K562 (cell line): Measurements from ENCODE around the gene ICA1L. TPM values are rescaled to one million over a fixed set of nuclear protein-coding genes. Genes with fewer than 3 reads are reported as not detected.

Source experiments
- ATAC-seq: fragments of 200-7000 bp; cut with Tn5 transposase; 3 replicates; pipeline ENCODE4 v1.9.1; 2020; ENCODE audit warnings: moderate library complexity
- BruUV-seq: library from RNA; stranded (reverse); fragments of 400-500 nt; replicated peaks from 2 replicates; lab custom pipeline; 2021; lab: Mats Ljungman, UMichigan
- CTCF ChIA-PET: fragments of 300-600 bp; formaldehyde crosslinking; extraction: SDS; loops from one replicate; lab custom pipeline; 2021; ENCODE audit warnings: low intra/inter-chr PET ratio; lab: Yijun Ruan, JAX
- POLR2A ChIA-PET: fragments of 300-600, 350-650 bp; sonication (Branson Sonifier 250); formaldehyde crosslinking; extraction: SDS; loops from one replicate; lab custom pipeline; 2021; ENCODE audit warnings: antibody characterized with exemption, inconsistent platforms; lab: Yijun Ruan, JAX
- DNase-seq, 4 experiments: peaks; one replicate each; pipeline versions ENCODE4 v3.0.0 to v3.0.0-alpha.2; 2011 to 2018; ENCODE audit warnings: low spot score in 3 of 4, mixed read lengths in 3 of 4; ENCODE audit errors: extremely low read depth in 1 of 4
- FAIRE-seq: peaks from 2 replicates; lab custom pipeline; 2011; peaks lifted over from hg19 to GRCh38; lab: Jason Lieb, UNC
- H2AFZ ChIP-seq: 2 replicates; pipeline ENCODE4 v1.6.0; 2011; ENCODE audit warnings: low read depth, low read length, control low read depth, inconsistent platforms
- H3K27ac ChIP-seq: fragments of 200-600 bp; 3 replicates; pipeline ENCODE4 v1.8.0; 2011; ENCODE audit warnings: low read depth, mild to moderate bottlenecking, control low read depth, inconsistent platforms, low read length, moderate library complexity, mixed read lengths; ENCODE audit errors: extremely low read depth
- H3K27me3 ChIP-seq, 2 experiments: fragments of 300-600 bp in 1 of 2; 2 replicates in 1 of 2; 3 replicates in 1 of 2; pipeline versions ENCODE4 v1.6.0 to v1.8.0; 2011; ENCODE audit warnings: inconsistent platforms in 2 of 2, low read length in 2 of 2, mild to moderate bottlenecking in 1 of 2, mixed read lengths in 1 of 2, moderate library complexity in 1 of 2; ENCODE audit not compliant: control insufficient read depth in 2 of 2, insufficient read depth in 2 of 2
- H3K36me3 ChIP-seq: fragments of 300-600 bp; 3 replicates; pipeline ENCODE4 v1.8.0; 2011; ENCODE audit warnings: mild to moderate bottlenecking, low read length, inconsistent platforms; ENCODE audit not compliant: control insufficient read depth, insufficient read depth
- H3K4me1 ChIP-seq, 2 experiments: fragments of 200-600 bp in 1 of 2; replicated peaks in 1 of 2; 2 replicates in 1 of 2; 3 replicates in 1 of 2; pipeline versions ENCODE4 v1.5.1 to v1.8.0; 2011; ENCODE audit warnings: inconsistent platforms in 2 of 2, low read length in 2 of 2, mild to moderate bottlenecking in 1 of 2, mixed read lengths in 1 of 2, moderate library complexity in 1 of 2; ENCODE audit not compliant: control insufficient read depth in 2 of 2, insufficient read depth in 2 of 2
- H3K4me2 ChIP-seq: 2 replicates; pipeline ENCODE4 v1.6.1; 2011; ENCODE audit warnings: low read length, control low read depth, inconsistent platforms, mixed read lengths; ENCODE audit not compliant: insufficient read depth
- H3K4me3 ChIP-seq: fragments of 200-600 bp; sonication (generic), shearing (Covaris generic); 2 replicates; pipeline ENCODE4 v1.5.1; 2016; ENCODE audit warnings: control low read depth, inconsistent platforms
- H3K79me2 ChIP-seq: fragments of 200-600 bp; 3 replicates; pipeline ENCODE4 v1.8.0; 2011; ENCODE audit warnings: low read length, inconsistent platforms; ENCODE audit not compliant: control insufficient read depth, insufficient read depth
- H3K9ac ChIP-seq, 2 experiments: 2 replicates each; pipeline versions ENCODE4 v1.6.0 to v1.6.1; 2011; ENCODE audit warnings: low read depth in 2 of 2, low read length in 2 of 2, control low read depth in 1 of 2, inconsistent platforms in 1 of 2, mild to moderate bottlenecking in 1 of 2, mixed read lengths in 1 of 2; ENCODE audit not compliant: insufficient read depth in 1 of 2
- H3K9me1 ChIP-seq: one replicate; pipeline ENCODE4 v1.6.0; 2011; ENCODE audit warnings: inconsistent platforms, mild to moderate bottlenecking, low read length, moderate library complexity; ENCODE audit not compliant: control insufficient read depth, insufficient read depth
- H3K9me3 ChIP-seq: replicated peaks from 2 replicates; pipeline ENCODE4 v1.5.1; 2011; ENCODE audit warnings: low read depth, low read length, inconsistent platforms; ENCODE audit not compliant: control insufficient read depth, insufficient read depth
- H4K20me1 ChIP-seq: replicated peaks from 2 replicates; pipeline ENCODE4 v1.6.1; 2011; ENCODE audit warnings: low read length, inconsistent platforms, mixed read lengths; ENCODE audit not compliant: control insufficient read depth, insufficient read depth
- ARID2 ChIP-seq: fragments of 450-650 bp; IDR thresholded peaks from 2 replicates; pipeline ENCODE4 v1.6.1; 2017; ENCODE audit warnings: antibody characterized with exemption, mild to moderate bottlenecking
- BMI1 ChIP-seq: fragments of 150-350 bp; IDR thresholded peaks from 2 replicates; pipeline ENCODE4 v1.6.1; 2014; ENCODE audit warnings: low read length
- ILF3 ChIP-seq: fragments of 450-650 bp; IDR thresholded peaks from 2 replicates; pipeline ENCODE4 v1.6.1; 2018; ENCODE audit warnings: antibody characterized with exemption, mild to moderate bottlenecking, moderate library complexity, borderline replicate concordance
- KDM5B ChIP-seq: fragments of 200-600 bp; sonication (generic); IDR thresholded peaks from 2 replicates; pipeline ENCODE4 v1.6.1; 2012; ENCODE audit warnings: low read depth, mild to moderate bottlenecking, moderate library complexity, low read length, control low read depth, inconsistent platforms; ENCODE audit not compliant: insufficient replicate concordance
- KHSRP ChIP-seq: fragments of 450-650 bp; IDR thresholded peaks from 2 replicates; pipeline ENCODE4 v1.6.1; 2017
- NR2F6 ChIP-seq: fragments of 450-650 bp; formaldehyde crosslinking; IDR thresholded peaks from 2 replicates; pipeline ENCODE4 v1.4.0; 2020; ENCODE audit warnings: mild to moderate bottlenecking
- RNF2 ChIP-seq: sonication (generic); IDR thresholded peaks from 2 replicates; pipeline ENCODE4 v1.6.1; 2016
- SMAD2 ChIP-seq: fragments of 150-350 bp; IDR thresholded peaks from 2 replicates; pipeline ENCODE4 v1.6.1; 2014; ENCODE audit warnings: low read depth, mild to moderate bottlenecking, low read length
- SMAD4 ChIP-seq: fragments of 250-450 bp; sonication (Bioruptor Pico); conservative IDR thresholded peaks from 2 replicates; pipeline ENCODE4 v1.8.0; 2021; ENCODE audit warnings: inconsistent platforms, mild to moderate bottlenecking, moderate library complexity
- SOX6 ChIP-seq: fragments of 450-650 bp; IDR thresholded peaks from 2 replicates; pipeline ENCODE4 v1.6.1; 2014; ENCODE audit warnings: mild to moderate bottlenecking
- STAT5B ChIP-seq: fragments of 250-450 bp; sonication (Bioruptor Pico); IDR thresholded peaks from 2 replicates; pipeline ENCODE4 v1.8.0; 2021; ENCODE audit warnings: mild to moderate bottlenecking, inconsistent platforms
- TSC22D4 ChIP-seq: fragments of 450-650 bp; IDR thresholded peaks from 2 replicates; pipeline ENCODE4 v1.6.1; 2016; ENCODE audit warnings: missing genetic modification characterization, missing biosample characterization, control low read depth
- ZC3H4 ChIP-seq: sonication (generic); formaldehyde crosslinking; IDR thresholded peaks from 2 replicates; pipeline ENCODE4 v1.9.0; 2021; ENCODE audit warnings: missing genetic modification reagents, borderline replicate concordance
- ZNF551 ChIP-seq: fragments of 250-450 bp; sonication (Bioruptor Pico); IDR thresholded peaks from 2 replicates; pipeline ENCODE4 v1.5.0; 2021; ENCODE audit warnings: mild to moderate bottlenecking, moderate library complexity
- ZNF780A ChIP-seq: fragments of 250-450 bp; sonication (Bioruptor Pico); IDR thresholded peaks from 2 replicates; pipeline ENCODE4 v1.5.0; 2021; ENCODE audit warnings: mild to moderate bottlenecking
- WGBS: fragments of 100-300 bp; shearing (Covaris generic); methylation state at CpG from one replicate; pipeline ENCODE4 v1.1.6; 2016; ENCODE audit warnings: low coverage, mixed read lengths; ENCODE audit not compliant: insufficient coverage; ENCODE audit errors: missing lambda C conversion rate; 5-methylcytosine and 5-hydroxymethylcytosine counted together
- in situ Hi-C: fragments of 300-500 bp; cut with MboI; formaldehyde crosslinking; loops from 4 replicates; pipeline ENCODE4 v1.15.0; 2018; ENCODE audit warnings: inconsistent platforms, mixed read lengths
- intact Hi-C: fragments of 100-400 bp; cut with micrococcal nuclease; formaldehyde crosslinking; loops from 2 replicates; pipeline ENCODE4 v1.14.2; 2022
- polyA plus RNA-seq, 8 experiments: library from polyadenylated mRNA; depleted of rRNA in 4 of 8; stranded (reverse) in 5 of 8; unstranded in 3 of 8; fragments of >200 nt; fragmentation: Nextera tagmentation in 2 of 8; fragmentation: Illumina TruSeq in 1 of 8; extraction: Ambion mirVana in 2 of 8; extraction: Trizol in 1 of 8; gene quantifications; 2 replicates each; pipeline versions ENCODE4 v1.2.1 to v1.2.3, GENCODE V29; 2011 to 2014; ENCODE audit warnings: inconsistent platforms in 1 of 8, missing spikeins in 1 of 8
- total RNA-seq, 7 experiments: library from RNA; depleted of rRNA in 6 of 7; stranded (reverse); fragments of >200 nt in 6 of 7; fragmentation: Illumina TruSeq in 2 of 7; extraction: Trizol in 2 of 7; gene quantifications; 2 replicates each; pipeline versions ENCODE4 v1.2.1 to v1.2.3, GENCODE V29; 2011 to 2021; ENCODE audit warnings: low replicate concordance in 1 of 7
- TF ChIP-seq, protein P1 (sequence below): fragments of 450-650 bp; formaldehyde crosslinking; IDR thresholded peaks from 2 replicates; pipeline ENCODE4 v1.4.0; 2020; ENCODE audit warnings: mild to moderate bottlenecking, moderate library complexity
- TF ChIP-seq, protein P2 (sequence below): IDR thresholded peaks from 2 replicates; pipeline ENCODE4 v1.6.1; 2011; ENCODE audit warnings: borderline replicate concordance, low read depth, mild to moderate bottlenecking, moderate library complexity, low read length; ENCODE audit not compliant: insufficient read depth, poor library complexity, severe bottlenecking
- TF ChIP-seq, protein P3 (sequence below): fragments of 450-650 bp; formaldehyde crosslinking; IDR thresholded peaks from 2 replicates; pipeline ENCODE4 v1.4.0; 2020; ENCODE audit warnings: mild to moderate bottlenecking

ICA1L gene
- total and polyA plus RNA-seq, 9 of the 15 experiments (the other 6 are each of a cell fraction or from before 2014, with no cell fraction given), result 0.57 to 1.7 (median 1.1) TPM

DNA sequence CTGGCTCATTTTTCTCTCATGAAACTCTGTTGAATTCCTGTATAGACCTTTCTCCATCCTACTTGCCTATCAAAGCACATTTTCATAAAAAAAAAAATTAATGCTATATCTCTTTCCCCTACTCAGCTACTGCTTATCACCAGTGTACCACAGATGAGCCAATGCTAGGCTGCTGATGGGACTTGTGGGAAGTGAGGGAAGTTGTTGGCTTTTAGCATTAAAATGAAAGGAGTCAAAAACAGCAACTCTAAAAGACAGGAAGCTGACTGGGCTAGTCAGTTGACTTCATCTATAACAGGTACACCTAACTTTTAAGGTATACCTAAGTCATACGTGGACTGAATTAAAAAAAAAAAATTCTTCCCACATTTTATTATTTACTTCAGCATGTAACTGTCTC lies 134.7 kb downstream of the ICA1L start:
- intact Hi-C loops, result no loop called here

DNA sequence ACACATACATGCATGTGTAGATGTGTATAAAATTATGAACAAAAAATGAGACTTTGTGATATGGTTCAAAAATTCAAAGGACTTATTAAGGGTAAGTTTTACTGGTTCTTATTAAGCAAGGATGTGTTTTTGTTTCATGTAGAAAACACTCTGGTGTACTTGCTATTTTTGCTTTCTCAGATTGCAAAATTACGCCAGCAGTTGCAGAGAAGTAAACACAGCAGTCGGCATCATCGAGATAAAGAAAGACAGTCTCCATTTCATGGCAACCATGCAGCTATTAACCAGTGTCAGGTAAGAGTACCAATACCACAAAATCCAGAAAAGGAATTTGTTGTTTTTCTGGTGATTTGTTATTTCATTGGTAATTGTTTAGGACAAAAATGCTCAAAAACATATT lies 145.5 kb downstream of the ICA1L start:
- no peak overlapping the region for H3K9ac ChIP-seq
- no peak overlapping the region for H3K27ac ChIP-seq
- no peaks in the 10 kb centered on the region for H3K27me3 ChIP-seq
- no peak for DNase-seq
- no peaks in the 10 kb centered on the region for H3K9me3 ChIP-seq
- H3K79me2 ChIP-seq, result no peaks in the 10 kb centered on the region
- ChIA-PET POLR2A (no interaction called here), CTCF (no interaction called here)
- H3K4me3 ChIP-seq, result no peak overlapping the region
- no peak overlapping the region for H2AFZ ChIP-seq
- intact Hi-C loops (no loop called here), in situ Hi-C loops (no loop called here)
- H4K20me1 ChIP-seq, result no peaks in the 10 kb centered on the region
- no peak for ATAC-seq
- H3K4me2 ChIP-seq, result no peak overlapping the region
- H3K4me1 ChIP-seq, result no peaks in the 10 kb centered on the region
- FAIRE-seq, result no peak
- no peaks in the 10 kb centered on the region for H3K9me1 ChIP-seq
- peaks cover 6% of the 10 kb centered on the region; the same call in 1 of the 3 replicates for H3K36me3 ChIP-seq
- BruUV-seq, result no TSS peak
- 94% methylated on average over 3 of the region's 3 CpGs for WGBS
- TF ChIP-seq ZC3H4 (CRISPR knock-in tag) (no peak), SOX6 (no peak), SMAD2 (no peak), STAT5B (CRISPR knock-in tag) (no peak), NR2F6 (CRISPR knock-in tag) (no peak), BMI1 (no peak)
- TF ChIP-seq, protein P1, sequence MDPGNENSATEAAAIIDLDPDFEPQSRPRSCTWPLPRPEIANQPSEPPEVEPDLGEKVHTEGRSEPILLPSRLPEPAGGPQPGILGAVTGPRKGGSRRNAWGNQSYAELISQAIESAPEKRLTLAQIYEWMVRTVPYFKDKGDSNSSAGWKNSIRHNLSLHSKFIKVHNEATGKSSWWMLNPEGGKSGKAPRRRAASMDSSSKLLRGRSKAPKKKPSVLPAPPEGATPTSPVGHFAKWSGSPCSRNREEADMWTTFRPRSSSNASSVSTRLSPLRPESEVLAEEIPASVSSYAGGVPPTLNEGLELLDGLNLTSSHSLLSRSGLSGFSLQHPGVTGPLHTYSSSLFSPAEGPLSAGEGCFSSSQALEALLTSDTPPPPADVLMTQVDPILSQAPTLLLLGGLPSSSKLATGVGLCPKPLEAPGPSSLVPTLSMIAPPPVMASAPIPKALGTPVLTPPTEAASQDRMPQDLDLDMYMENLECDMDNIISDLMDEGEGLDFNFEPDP (CRISPR knock-in tag), result no peak
- TF ChIP-seq, protein P2, sequence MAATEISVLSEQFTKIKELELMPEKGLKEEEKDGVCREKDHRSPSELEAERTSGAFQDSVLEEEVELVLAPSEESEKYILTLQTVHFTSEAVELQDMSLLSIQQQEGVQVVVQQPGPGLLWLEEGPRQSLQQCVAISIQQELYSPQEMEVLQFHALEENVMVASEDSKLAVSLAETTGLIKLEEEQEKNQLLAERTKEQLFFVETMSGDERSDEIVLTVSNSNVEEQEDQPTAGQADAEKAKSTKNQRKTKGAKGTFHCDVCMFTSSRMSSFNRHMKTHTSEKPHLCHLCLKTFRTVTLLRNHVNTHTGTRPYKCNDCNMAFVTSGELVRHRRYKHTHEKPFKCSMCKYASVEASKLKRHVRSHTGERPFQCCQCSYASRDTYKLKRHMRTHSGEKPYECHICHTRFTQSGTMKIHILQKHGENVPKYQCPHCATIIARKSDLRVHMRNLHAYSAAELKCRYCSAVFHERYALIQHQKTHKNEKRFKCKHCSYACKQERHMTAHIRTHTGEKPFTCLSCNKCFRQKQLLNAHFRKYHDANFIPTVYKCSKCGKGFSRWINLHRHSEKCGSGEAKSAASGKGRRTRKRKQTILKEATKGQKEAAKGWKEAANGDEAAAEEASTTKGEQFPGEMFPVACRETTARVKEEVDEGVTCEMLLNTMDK, result no peak

More for the DNA sequence above, 134.7 kb downstream of the ICA1L start:
- ChIA-PET POLR2A (no interaction called here), CTCF (no interaction called here)
- no peak for TF ChIP-seq ZNF551
- TF ChIP-seq, protein P3, sequence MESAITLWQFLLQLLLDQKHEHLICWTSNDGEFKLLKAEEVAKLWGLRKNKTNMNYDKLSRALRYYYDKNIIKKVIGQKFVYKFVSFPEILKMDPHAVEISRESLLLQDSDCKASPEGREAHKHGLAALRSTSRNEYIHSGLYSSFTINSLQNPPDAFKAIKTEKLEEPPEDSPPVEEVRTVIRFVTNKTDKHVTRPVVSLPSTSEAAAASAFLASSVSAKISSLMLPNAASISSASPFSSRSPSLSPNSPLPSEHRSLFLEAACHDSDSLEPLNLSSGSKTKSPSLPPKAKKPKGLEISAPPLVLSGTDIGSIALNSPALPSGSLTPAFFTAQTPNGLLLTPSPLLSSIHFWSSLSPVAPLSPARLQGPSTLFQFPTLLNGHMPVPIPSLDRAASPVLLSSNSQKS, result no peak
- TF ChIP-seq TSC22D4 (tag), result no peak
- TF ChIP-seq SMAD4 (CRISPR knock-in tag), result no peak
- TF ChIP-seq ZNF780A, result no peak
- no peak for TF ChIP-seq ARID2
- no peak for TF ChIP-seq RNF2
- no peak for TF ChIP-seq ILF3
- no peak for TF ChIP-seq KDM5B
- no peak for TF ChIP-seq KHSRP
- H3K4me2 ChIP-seq, result no peak overlapping the region
- H3K36me3 ChIP-seq, result no peaks in the 10 kb centered on the region
- WGBS, result 80% methylated on average over 1 of the region's 1 CpG
- no peak overlapping the region for H3K9ac ChIP-seq
- BruUV-seq, result no TSS peak
- in situ Hi-C loops, result no loop called here
- H3K79me2 ChIP-seq, result no peaks in the 10 kb centered on the region
- ATAC-seq (no peak), DNase-seq (no peak), FAIRE-seq (no peak)
- no peaks in the 10 kb centered on the region for H3K9me3 ChIP-seq
- H3K27ac ChIP-seq, result no peak overlapping the region
- H3K4me3 ChIP-seq, result no peak overlapping the region
- H2AFZ ChIP-seq, result no peak overlapping the region
- no peaks in the 10 kb centered on the region for H3K9me1 ChIP-seq
- no peaks in the 10 kb centered on the region for H4K20me1 ChIP-seq
- no peaks in the 10 kb centered on the region for H3K4me1 ChIP-seq
- no peaks in the 10 kb centered on the region for H3K27me3 ChIP-seq
